Measurements from ENCODE around the gene BET1L. TPM values are rescaled to one million over a fixed set of nuclear protein-coding genes. Genes with fewer than 3 reads are reported as not detected.
A peak's percentile ranks its signal among the peaks of the same experiment; 100 is the strongest.
"Not testable (repeated sequence)": the region's sequence is repeated elsewhere in the genome, so short reads cannot be mapped to it uniquely, and the experiment has no call there.

BET1L gene
- total RNA-seq, 1 experiment from 2014 or later: 17.2 TPM

DNA sequence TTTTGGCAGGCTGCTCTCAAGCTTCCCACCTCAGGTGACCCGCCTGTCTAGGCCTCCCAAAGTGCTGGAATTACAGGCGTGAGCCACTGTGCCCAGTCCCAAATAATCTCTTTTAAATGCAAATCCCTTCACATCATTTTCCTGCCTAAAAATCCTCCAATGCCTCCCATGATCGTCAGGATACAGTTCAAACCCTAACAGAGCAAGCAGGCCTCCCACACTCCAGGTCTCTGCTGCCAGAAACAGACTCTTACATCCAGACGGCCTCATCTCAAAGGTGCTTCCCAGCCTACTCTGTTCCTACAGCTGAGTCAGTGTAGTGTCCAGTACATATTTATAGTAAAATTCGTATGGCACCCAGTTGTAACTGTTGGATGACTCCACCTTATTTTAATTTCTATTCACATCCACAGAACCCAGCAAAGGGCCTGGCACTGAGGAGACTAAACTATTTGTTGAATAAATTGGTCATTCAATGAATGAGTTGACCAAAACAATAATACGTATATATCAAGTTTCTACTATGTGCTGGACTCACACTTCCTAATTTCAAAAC is 20.7 kb upstream of the BET1L start:
- no peak for DNase-seq (ENCODE audit: low read depth)

- peak; percentile 73 for DNase-seq (ENCODE audit: low read depth)
Observed at GRCh38 chr11:225734-226453, 18.7 kb upstream of the BET1L start.

DNA sequence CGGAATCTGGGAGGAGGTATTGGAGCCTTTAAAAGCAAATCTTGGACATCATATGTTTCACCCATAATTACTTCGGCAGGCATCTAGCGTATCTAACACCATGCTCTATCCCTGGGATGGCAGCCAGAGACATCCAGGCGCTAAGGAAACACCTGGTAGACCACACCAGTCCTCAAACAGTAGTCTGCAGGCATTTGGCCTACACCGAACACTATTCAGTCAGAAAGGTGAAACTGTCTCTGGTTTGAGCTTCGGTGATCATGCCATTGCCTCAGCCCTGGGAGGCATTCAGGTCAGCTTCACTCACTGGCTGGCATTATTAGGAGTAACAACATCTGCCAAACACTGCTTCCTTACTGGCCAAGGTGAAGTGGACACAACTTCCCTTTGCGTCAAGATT is 17.2 kb upstream of the BET1L start:
- no peak for DNase-seq (ENCODE audit: low read depth)

DNA sequence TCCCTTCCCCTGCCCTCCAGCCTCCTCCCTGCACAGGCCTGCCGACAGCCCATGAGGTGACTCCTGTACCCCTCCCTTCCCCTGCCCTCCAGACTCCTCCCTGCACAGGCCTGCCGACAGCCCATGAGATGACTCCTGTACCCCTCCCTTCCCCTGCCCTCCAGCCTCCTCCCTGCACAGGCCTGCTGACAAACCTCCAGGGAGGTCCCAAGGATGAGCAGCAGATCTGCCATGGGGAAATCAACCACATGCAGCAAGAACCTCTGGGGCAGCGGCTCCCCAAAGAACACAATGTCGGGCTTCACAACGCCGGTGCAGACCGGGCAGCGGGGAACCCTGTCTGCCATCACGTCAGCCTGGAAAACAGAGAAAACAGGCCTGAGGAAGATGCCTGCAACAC is 16.7 kb upstream of the BET1L start:
- DNase-seq (ENCODE audit: low read depth): no peak

DNA sequence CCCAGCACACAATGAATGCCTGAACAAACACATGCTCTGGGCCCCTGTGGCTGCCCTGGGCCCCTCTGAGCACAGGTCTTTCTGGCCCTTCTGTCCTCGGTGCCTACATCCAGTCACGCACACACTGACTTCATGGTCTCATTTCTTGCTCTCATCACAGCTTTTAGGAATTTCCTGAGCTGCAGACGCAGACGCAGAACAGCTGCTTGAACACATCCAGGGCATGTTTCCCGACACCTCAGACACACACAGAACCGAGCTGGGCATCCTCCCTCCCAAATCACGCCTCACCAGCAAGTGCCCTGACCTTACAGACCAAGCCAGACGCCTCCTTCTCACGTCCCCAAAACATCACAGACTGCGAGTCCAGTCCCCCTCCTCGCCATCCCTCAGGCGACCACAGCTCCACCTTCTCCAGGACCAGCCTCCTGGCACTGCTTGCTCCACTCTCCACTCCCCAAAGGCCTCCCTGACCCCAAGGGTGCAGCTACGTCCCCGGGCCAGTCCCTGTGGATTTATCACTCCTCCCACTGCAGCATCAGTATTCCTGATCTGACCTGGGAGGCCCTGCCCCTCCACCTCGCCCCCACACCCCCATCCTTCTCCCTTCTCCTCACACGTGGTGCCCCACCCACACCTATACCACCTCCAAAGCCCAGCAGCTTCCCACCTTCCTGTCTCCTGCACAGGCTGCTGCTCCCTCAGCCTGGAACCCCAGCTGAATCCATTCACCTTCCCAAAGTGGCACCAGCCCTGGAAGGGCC is 16.0 kb upstream of the BET1L start:
- DNase-seq (ENCODE audit: low read depth): no peak

- no peak for DNase-seq (ENCODE audit: low read depth)
Observed at GRCh38 chr11:221998-222789, 15.0 kb upstream of the BET1L start.

GRCh38 chr11:221539-221938 is 14.3 kb upstream of the BET1L start:
- DNase-seq (ENCODE audit: low read depth): no peak

DNA sequence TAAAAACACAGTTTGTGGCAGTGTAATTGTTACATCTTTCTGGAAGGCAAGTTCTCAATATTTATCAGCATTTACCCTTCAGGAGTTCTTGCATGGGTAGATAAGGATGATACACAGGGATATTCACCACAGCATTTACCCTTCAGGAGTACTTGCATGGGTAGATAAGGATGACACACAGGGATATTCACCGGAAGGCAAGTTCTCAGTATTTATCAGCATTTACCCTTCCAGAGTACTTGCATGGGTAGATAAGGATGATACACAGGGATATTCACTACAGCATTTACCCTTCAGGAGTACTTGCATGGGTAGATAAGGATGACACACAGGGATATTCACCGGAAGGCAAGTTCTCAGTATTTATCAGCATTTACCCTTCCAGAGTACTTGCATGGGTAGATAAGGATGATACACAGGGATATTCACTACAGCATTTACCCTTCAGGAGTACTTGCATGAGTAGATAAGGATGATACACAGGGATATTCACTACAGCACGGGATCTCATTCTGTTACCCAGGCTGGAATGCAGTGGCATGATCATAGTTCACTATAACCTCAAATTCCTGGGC is 13.5 kb upstream of the BET1L start:
- not testable (repeated sequence) for DNase-seq (ENCODE audit: low read depth)

DNA sequence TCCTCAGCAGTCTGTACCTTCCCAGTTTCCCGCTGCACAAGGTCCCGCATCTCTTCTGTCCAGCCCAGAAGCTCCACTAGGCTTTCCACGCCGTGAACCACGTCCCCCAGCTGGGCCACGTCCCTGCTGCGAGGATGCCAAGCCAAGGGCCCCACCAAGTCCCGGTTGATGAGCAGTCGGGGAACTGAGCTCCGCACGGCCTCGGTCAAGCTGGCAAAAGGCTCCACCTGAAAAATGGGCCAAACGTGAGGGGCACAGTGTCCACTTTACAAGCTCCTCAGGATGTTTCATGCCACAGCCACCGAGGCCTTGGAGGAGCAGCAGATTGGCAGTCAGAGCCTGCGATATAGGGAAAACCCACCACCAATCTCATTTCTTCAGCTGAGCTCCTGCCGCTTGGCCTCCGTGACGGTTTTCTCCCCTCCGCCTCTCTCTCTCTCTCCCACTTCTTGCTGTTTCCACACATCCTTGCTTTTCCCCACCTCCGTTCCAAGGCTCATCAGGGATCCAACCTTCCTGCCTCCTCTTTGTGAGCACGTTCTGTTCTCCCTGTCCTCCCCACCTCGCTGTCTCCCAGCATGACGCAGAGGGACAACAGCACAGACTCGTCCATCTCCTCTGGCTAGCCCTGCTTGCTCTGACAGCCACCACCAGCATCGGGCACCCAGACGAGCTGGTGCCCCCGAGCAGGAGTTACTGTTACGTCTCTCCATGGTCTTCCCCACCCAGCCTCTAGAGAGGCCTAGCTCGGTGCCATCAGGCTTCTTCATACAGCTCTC is 11.8 kb upstream of the BET1L start:
- no peak for DNase-seq (ENCODE audit: low read depth)

DNA sequence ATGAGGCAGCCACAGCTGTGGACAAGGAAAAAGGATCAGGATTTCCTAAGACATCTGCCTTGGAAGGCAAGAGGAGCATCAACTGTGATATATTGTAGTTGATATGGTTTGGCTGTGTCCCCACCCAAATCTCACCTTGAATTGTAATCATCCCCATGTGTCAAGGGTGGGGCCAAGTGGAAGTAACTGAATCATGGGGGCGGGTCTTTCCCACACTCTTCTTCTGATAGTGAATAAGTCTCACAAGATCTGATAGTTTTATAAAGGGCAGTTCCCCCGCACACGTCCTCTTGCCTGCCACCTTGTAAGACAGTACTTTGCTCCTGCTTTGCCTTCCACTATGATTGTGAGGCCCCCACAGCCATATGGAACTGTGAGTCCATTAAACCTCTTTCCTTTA is 10.5 kb upstream of the BET1L start:
- DNase-seq (ENCODE audit: low read depth): no peak

- no peak for DNase-seq (ENCODE audit: low read depth)
Observed at GRCh38 chr11:216081-216974, 9.1 kb upstream of the BET1L start.

GRCh38 chr11:215581-216037 is 8.4 kb upstream of the BET1L start:
- DNase-seq (ENCODE audit: low read depth): no peak

DNA sequence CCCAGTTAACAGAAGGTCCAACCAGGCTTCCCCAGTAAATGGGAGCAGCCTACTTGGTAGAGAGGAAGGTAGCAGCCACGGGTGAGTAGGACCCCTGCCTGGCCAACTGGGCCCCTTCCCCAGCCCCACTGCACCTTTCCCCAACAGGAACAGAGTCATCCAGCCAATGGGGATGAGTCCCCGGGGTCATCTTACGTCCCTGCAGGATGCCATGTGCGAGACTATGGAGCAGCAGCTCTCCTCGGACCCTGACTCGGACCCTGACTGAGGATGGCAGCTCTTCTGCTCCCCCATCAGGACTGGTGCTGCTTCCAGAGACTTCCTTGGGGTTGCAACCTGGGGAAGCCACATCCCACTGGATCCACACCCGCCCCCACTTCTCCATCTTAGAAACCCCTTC is 6.9 kb upstream of the BET1L start:
- DNase-seq (ENCODE audit: low read depth): no peak

DNA sequence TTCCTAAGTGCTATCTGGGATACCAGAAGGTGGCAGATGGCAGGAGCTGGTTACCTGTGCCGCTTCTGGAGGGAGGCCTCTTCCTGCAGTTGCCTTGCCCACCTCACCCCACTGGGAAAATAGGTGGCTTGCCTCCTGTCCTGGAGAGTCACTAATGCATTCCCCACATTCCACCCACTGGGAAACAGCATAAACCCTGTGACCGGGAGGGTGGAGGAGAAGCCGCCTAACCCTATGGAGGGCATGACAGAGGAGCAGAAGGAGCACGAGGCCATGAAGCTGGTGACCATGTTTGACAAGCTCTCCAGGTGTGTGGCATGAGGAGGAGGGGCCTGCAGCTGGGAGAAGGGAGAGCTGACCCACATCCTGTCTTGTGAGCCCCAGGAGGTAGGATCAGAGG is 5.9 kb upstream of the BET1L start:
- no peak for DNase-seq (ENCODE audit: low read depth)

- no peak for DNase-seq (ENCODE audit: low read depth)
Observed at GRCh38 chr11:212150-213100, 5.2 kb upstream of the BET1L start.

DNA sequence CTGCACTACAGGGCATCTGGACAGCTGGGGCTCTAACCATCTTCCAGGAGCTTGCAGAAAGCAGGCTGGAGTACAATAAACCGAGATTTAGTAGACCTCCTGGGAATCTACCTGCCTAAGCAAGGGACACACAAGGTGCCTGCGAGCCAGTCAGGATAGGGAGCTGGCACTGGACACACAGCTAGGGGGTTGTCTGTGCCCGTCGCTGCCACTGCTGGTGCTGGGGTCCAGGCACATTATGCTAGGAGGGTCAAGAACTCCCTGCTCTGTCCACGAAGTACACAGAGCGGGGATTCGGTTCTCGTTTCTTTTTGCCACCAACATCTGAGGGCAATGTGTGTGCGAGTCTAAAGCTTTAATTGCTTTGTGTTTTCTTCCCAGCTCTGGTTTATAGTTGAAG is 4.5 kb upstream of the BET1L start:
- DNase-seq (ENCODE audit: low read depth): no peak

DNA sequence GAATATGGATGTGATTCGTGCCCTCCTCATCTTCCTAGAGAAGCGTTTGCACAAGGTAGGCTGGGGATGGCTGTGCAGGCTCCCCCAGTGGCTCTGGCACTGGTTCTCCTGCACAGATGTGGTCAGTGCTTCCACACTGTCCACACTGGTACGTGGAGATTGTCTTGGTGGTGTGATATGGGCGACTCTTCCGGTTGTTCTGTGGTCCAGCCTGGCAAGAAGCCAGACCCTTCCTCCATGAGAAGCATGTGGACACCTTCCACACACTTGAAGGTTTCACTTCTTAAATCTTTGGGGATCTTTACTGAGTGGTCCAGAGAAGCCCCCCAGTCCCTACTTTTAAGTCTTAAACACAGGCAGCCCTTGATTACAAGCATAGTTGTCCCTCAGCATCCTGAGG is 4.1 kb upstream of the BET1L start:
- no peak for DNase-seq (ENCODE audit: low read depth)

GRCh38 chr11:210803-211180 is 3.6 kb upstream of the BET1L start:
- DNase-seq (ENCODE audit: low read depth): no peak
